Kasumi-1 (cell line): ENCODE data around the gene ACY1.

Experiments used
- DNase-seq, 2 experiments: peaks; one replicate each; lab custom pipeline; 2025; lab: John Stamatoyannopoulos, UW

Gene ACY1

DNA sequence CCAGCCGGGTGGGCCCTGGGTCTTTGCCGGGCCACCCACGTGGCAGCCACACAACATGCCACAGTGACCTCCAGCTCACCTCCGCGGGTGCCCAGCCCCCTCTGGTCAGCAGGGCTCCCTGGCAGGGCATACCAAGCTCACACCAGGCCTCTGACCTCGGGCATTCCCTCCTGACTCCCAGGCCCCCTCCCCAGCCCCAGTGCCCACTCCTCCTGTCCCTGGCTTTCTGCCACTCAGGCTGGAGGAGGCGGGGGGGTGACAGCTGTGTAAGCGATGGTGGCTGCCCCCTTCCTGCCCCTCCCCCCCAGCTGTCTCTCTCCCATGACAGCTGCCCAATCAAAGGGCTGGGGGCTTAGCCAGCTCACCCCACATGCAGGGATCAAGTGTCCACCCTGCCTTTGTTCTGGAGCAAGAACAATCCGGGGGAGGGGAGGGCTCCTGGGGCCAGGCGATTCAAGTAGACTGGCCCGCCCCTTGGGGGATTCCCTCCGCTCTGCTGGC lies 19.3 kb upstream of the ACY1 start:
- no peak for DNase-seq

DNA sequence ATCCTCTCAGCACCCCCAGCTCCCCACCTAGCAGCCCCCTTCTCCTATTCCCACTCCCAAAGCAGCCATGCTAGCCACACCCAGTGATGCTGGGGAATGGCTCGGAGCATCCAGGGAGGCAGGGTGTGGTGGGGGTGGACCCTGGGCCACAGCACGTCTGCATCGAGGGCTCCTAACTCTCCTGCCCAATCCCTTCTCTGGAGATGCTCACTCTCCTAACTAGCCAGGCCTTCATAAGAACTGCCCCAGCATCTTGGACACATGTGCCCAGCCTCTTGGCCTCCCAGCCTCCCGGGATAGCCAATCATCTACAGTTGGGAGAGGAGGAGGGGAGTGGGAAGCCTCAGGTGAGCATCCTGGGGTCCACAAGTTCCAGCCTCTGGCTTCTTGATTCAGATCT lies 18.8 kb upstream of the ACY1 start:
- no peak for DNase-seq

DNA sequence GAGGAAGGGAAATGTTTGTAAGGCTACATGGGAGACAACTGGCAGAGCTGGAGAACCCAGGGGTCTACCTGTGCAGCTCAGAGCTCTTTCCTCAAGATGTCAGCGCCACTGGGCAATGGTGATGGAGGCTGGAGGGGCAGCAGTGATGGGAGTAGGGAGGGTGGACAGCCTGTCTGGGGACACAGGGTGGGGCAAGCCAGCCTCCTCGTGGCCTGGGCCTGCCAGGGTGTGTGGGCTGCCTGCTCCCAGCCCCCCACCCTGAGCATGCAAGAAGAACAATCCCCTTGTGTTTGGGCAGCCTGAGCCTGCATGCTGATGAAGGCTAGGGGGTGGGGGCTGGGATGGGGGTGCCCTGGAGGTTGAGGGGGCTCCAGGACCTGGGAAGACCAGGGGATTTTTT lies 17.3 kb upstream of the ACY1 start:
- no peak for DNase-seq

DNA sequence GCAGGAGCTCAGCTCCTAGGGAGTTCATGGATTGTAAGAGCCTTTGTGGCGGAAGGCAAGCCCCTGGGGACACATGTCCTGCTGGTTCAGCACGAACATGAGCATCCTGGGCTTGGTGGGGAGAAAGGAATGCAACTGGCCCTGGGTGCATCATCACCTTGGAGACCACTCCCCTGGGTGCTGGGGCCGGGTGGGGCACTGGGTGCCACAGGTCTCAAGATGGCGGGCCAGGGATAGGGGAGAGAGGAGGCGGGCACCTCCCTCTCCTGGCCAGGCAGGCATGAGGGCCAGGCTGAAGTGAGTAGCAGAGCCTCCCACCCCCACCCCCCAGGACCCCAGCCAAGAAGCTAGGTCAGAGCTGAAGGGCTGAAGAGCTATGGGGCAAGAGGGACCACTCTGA lies 16.8 kb upstream of the ACY1 start:
- no peak for DNase-seq

DNA sequence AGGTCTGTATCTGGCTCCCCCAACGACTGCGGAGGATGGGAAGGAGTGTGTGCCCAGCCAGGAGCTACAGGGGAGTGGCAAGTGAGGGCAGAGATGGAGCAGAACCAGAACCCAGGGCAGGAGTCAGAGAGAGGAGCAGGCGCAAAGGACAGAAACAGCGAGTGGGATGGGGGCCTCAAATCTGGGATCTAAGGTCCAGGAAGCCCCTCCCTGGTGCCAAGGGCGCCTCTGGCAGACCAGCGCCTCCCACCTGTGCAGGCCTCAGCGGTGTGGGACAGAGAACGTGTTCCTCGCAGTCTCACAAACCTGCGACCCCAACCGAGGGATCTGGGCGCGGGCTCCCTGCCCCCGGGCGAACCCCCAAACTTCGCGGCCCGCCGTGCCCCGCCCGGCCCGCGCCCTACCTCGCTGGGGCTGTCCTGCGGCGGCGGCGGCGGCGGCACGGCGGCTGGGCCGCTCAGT lies 16.4 kb upstream of the ACY1 start:
- DNase-seq = no peak

DNA sequence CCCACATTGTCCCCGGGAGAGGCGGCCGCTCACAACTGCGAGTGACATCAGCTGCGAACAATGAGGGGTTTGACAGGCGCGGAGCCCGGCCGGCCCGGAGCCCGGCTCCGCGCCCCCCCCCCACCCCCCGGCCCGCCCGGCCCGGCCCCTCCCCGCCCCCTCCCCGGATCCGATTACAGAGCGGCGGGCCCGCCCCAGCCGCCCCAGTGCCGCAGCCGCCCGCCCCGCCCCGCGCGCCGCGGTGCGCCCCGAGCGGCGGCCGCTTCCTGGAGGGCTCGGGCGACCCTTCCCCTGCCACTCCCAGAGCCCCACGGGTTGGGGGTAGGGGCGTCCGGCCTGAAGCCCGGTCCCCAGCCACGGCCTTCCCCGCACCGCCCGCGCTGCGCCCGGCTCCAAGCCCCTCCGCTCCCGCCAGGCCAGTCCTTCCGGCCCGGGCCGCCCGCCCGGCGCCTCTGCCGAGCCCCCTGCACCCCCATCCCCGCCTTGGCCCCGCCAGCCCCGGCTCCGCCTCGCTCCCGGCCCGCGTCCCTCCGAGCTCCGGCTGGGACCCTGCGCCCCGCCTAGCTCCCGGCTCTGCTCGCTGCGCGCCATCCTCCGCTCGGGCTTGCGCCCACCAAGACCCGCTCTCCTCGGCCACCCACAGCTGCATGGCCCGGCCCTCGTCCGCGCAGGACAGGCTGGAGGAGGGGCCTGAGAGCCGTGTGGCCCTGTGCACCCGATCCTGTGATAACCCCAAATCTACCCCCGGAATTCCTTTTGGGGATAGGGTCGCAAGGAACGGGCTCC lies 15.8 kb upstream of the ACY1 start, which contains the start of gene PCBP4:
TSS of gene PCBP4 (minus strand) at position 71 of the 786 bp plus-strand sequence. CDS start 6,214 bp downstream, outside the sequence.
- peak; percentile 40 to 42 for DNase-seq

DNA sequence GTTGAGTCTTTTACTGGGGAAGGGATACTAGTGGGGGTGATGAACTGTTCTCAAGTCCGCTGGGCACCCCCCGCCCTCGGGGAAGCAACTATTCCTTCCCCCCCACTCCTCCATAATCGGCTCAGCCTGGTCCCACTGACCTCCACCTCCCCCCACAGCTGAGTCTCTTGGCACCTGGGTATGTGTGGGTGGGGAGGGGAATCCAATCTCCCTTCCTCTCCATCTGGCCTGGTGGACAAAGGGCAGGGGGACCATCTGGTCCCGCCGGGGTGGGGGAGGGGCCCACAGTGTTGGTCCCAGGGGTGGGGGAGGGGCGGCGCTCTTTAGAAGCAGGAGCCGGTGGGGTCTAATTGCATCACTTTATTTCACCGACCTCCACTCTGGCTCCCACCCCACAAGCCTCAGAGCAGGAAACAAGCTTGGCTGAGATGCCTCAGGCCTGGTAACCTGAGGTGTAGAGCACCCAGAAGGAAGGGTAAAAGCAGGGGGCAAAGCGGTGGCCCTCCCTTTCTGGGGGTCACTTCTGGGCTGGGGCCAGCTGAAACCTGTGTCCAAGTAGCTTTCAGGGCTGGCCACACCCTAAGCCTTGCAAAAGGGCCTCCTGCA lies 15.1 kb upstream of the ACY1 start:
- no peak for DNase-seq

DNA sequence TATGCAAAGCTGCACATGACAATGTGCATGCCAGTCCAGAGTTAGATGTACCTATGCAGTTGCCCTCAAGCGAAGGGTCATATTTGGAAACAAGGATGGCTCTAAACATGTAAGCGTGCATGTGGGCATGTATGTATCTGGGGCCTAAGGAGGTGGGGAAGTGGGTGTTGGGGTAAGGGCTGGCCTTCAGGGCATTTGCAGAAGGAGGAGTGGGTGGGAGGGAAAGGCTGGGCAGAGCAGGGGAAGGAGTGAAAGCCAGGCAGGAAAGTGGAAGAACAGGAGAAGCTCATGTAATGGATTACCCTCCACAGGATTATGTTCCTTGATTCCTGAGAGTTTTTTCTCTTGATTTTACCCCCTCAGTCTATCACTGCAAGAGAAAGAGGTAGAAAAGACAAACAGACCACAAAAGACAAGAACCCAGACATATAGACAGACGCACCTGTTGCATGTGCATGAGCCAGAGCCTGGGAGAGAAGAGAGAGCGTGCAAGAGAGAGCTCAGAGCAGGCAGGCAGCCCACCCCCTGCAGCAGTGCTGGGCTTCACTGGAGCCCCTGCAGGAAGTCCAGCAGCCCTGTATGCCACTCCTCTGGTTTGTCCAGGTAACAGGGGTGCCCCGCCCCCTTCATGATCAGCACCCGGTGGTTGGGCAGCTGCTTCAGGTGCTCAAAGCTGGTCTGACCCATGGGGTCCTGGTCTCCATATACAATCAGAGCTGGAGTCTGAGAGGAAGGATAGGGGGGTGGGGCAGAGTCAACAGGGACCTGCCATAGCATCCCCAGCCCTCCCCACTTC lies 14.3 kb upstream of the ACY1 start:
- no peak for DNase-seq

DNA sequence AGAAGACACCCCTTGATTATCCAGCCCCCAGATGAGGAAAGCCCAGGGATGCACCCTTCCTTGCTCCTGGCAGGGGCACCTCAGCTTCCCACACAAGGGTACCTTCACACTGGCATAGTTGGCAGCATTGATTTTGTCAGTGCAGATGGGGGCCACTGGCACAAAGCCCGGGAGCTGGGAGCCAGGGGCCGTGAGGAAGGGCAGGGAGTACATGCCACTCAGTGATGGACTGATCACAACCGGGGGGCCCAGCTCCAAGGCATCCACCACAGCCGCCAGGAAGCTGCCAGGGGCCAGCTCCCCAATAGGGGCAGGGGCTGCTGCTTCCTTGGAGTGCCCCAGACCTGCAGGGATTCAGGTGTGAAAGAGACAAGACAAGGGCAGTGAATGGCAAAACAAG lies 13.5 kb upstream of the ACY1 start:
- DNase-seq = no peak

DNA sequence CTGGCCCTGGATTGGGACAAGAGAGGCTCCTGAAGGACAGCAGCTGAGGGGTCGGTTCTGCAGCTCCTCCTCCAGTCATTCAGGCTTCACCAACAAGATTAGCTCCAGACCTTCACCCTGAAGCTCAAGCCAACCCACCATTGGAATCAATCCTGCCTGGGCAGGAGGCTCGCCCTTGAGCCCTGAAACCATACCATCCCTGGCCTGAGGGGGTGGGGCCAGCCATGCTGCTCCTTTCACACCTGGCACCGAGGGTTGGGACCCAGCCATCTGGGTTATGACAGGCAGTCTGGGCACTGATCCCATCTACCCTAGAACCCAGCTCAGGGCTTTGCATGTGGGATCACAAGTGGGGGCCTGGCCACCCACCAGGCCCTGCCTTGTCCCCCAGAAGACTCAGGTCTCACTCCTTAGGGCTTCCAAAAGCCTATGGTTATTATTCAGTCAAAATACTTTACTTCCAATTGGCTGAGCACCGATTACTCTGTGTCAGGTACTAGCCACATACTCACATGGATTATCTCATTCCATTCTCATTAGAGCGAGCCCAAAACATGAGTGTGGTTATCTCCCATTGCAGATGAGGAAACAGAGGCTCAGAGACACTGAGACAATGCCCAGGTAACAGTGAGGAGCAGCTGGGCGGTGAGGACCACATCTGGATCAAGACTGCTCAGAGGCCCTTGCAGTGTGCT lies 12.6 kb upstream of the ACY1 start:
- DNase-seq = no peak

DNA sequence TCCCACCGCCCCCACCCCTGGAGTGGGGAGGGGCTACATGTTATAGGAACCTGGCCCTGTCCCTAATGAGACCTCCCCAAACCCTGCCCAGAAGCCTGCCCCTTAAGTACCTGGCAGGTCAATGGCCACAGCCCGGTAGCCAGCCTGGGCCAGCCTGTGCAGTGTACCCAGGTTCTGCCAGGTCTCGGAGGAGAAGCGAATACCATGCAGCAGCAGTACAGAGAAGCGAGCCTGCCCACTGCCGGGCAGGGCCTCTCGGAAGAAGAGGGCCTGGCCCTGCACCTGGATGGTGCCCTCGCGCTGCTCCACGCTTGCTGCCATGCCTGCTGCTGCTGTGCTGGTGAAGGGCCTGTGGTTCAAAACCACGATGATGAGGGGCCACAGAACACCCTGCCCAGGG lies 12.0 kb upstream of the ACY1 start:
- DNase-seq = no peak

DNA sequence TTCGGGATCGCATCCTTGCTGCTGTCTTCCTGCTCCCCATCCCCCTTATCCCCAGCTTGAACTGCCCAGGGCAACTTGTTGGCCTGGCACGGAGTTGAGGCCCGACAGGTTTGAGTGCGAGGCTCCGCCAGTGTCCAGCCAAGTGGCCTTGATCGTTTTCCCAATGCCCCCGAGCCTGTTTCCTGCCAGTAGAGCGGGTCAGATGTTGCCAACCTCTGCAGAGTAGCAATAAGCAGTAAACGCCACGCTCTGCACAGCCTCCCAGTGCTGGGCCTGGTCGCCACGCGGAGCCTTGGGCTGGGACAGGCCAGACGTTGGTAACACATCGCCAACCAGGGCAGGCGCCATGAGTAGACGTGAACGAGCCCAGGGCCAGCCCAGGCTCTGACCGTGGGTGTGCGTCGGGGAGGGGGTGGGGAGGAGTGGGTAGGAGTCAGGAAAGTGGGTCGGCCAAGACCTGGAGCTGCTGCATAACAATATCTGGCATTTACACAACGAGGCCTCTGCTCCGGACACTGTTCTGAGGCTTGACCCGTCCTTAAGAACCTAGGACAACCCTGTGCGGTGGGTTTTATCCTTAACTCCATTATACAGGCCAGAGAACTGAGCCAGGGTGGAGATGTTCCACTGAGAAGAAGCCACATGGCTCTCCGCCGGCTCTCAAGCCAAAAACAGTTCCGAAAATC lies 8.9 kb upstream of the ACY1 start:
- no peak for DNase-seq

DNA sequence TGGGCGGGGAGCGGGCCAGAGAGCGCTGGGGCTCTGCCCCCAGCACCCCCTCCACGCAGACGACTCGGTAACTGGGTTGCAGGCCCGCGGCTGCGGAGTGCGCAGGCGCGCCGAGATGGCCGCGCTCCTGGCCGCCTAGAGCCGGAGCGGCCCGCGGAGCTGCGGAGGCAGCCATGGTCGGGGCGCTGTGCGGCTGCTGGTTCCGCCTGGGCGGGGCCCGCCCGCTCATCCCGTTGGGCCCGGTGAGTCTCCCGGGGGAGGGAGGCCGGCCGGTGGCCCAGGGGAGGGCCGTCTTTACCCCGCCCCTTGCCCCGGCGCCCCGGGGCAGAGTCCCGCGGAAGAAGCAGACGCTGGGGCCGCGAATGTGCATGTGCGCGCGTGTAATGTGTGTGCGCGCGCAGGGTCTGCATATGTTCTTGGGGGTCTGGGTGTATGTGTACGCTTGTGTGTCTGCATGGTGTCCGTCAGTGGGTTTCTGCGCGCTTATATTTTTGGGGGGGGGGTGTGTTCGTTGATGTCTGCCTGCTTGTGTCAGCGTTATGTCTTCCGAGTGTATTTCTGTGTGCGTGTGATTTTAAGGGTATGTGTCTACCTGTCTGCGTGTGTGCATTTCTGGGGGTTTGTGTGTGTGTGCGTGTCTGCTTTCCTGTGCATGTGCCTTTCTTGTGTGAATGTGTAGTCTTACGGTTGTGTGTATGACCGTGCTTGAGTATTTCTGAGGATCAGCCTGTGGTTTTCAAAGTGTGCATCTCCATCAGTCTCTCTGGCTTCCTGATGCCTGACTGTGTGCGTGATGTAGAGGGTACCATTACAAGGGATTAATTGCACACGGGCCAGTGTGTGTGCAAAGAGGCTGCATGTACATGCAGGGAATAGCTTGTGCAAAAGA lies 8.1 kb upstream of the ACY1 start, which contains the start of gene ABHD14A:
TSS of gene ABHD14A (plus strand) at position 102 of the 889 bp plus-strand sequence. CDS start at position 174, 72 bp downstream.
- DNase-seq = peak; percentile 47 to 59

DNA sequence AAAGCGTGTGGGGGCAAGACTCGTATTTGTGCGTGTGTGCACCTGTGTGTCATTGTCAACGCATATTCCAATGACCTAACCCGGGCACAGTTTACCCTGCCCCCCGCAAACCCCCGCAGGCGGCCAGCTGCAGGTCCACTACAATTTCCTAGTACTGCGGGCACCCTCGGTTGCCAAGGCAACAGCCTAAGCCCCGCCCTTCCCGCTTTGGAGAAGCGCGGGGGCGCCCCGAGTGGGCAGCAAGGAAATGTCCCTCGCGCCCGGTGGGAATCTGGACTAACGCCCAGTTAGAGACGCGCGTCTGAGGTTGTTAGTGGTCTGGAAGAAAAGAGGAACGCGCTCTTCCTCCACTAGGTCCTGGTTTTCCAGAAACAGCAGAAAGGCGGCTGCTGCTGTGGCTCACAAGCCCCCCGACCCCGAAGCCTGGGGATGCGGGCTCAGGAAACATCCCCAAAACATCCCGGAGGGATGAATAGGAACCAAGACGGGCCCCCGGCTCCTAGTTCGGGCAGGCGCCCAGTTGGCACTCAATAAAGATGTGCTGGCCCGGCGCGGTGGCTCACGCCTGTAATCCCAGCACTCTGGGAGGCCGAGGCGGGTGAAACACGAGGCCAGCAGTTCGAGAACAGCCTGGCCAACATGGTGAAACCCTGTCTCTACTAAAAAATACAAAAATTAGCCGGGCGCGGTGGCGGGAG lies 7.3 kb upstream of the ACY1 start:
- DNase-seq = no peak

DNA sequence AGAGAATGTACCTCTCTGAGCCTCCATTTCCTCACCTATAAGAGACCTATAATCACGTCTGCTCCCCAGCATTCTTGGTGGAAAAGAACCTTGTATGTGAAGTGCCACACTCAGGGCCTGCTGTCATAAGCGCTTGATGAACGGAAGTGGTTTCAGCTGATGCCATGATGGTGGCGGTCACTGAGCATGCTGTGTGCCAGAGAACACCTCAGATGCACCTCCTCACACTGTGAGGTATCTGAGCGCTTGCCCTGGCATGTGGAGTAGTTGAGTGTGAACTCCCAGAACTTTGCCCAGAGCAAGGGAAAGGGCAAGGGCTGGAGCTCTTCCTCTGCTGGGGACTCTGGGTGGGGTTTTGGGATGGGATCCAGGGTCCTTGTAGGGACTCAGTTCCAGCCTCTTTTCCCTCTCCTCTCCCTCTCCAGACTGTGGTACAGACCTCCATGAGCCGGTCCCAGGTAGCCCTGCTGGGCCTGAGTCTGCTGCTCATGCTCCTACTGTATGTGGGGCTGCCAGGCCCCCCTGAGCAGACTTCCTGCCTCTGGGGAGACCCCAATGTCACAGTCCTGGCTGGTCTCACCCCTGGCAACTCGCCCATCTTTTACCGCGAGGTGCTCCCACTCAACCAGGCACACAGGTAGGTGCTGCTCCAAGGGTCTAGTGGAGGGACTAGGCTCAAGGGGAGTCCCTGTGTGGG lies 5.7 kb upstream of the ACY1 start:
- no peak for DNase-seq

DNA sequence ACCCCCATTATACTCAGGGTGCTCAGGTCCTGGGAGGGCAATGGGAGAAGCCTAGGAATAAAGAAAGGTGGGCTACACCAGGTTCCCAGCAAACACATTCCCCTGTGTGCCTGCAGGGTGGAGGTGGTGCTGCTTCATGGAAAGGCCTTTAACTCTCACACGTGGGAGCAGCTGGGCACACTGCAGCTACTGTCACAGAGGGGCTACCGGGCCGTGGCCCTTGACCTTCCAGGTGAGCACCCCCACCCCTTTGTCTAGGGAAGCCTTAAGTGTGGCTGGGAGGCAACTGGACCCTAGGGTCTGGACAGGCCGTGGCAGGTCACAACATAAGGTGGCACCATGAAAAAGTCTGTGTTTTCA lies 5.2 kb upstream of the ACY1 start:
- no peak for DNase-seq

DNA sequence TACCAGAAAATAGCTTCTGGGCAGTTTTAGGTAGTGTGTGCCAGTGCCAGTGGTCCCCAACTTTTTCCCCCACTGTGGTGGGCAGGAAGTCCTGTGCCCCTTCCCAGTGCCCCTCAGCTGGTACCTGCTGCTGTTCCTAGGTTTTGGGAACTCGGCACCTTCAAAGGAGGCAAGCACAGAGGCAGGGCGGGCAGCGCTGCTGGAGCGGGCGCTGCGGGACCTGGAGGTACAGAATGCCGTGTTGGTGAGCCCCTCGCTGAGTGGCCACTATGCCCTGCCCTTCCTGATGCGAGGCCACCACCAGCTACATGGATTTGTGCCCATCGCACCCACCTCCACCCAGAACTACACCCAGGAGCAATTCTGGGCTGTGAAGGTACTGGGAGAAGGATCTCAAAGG lies 3.1 kb upstream of the ACY1 start:
- no peak for DNase-seq

DNA sequence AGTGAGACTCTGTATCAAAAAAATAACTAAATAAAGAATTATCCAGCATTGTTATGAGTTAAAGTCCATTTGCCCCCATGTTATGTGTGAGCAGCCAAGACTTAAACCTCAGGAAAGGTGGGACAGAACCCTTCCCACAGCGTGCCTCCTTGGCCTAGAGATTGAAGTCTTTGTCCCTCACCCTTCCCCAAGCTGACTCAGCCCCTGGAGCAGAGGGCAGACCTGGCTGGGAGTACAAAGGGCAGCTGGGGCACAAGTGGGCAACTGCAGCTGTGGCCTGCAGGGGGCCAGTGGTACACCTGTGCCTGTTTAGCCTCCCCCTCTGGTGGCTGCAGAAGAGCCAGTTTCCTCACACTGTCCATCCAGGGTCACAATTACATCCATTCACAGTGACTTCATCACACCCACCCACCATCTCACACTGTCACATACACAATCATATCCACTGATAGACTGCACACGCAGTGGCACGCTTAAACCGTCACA lies 940 bp upstream of the ACY1 start:
- DNase-seq = peak; percentile 56 to 67
